HG03066 (cell line): ENCODE measurements around the gene ATIC.
"Not testable (repeated sequence)": the region's sequence is repeated elsewhere in the genome, so short reads cannot be mapped to it uniquely, and the experiment has no call there.

Experiments
- ATAC-seq: cut with Tn5 transposase; IDR thresholded peaks from one replicate; pipeline ENCODE4 v1.9.1; 2021; ENCODE audit warnings: low read depth; ENCODE audit not compliant: unreplicated experiment

ATIC gene

DNA sequence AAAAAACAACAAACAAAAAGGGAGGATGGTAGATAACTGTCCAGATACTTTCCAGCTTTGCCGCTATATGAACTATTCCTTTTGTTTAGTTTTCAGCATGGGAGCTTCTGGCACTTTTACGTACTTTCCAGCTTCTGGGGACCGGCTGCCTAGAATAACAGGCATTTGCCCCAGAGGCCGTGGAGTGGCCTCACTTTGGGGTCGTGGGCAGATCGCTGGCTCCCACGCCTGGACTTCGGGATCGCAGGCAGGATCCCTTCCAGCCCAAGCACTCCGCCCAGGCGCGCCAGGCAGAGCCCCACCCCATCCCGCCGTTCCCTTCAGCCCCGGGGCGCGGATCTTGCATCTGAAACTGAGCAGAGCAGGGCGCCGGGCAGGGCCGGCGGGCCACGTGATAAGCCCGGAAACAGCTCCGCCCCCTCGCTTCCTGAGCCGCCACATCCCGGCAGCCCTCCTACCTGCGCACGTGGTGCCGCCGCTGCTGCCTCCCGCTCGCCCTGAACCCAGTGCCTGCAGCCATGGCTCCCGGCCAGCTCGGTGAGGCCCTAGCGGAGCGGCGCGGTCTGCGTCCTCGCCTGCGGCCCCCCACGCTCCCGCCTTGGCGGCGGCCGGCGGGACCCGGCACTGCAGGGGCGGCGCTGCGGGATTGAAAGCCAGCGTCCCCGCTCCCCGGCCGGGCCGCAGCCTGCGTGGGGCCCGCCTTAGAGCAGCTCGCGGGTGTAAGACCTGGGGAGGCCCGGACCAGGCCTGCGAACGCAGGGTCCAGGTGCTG lies at the start of gene ATIC:
ATIC (plus strand) TSS at position 435 of the 772 bp plus-strand sequence; CDS start at position 519, 84 bp downstream.
- peak; percentile 98 for ATAC-seq

DNA sequence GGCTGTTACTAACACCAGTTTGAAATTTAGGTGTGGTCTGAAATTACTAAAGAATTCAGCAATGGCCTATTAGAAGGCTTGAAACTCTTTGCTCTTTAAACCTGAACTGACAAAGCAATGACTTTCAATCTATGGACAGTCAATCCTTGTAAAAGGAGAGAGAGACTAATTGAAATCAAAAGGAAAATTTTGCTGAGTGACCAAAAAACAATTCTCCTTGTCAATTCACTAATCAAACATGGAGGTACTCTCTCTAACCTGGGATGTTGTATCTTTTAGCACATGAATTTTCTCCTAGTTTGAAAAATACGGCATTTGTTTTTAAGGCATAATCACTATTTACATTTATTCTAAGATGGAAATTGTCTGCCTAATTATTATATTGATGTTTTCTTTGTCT lies 49.6 kb upstream of the ATIC start:
- no peak for ATAC-seq

DNA sequence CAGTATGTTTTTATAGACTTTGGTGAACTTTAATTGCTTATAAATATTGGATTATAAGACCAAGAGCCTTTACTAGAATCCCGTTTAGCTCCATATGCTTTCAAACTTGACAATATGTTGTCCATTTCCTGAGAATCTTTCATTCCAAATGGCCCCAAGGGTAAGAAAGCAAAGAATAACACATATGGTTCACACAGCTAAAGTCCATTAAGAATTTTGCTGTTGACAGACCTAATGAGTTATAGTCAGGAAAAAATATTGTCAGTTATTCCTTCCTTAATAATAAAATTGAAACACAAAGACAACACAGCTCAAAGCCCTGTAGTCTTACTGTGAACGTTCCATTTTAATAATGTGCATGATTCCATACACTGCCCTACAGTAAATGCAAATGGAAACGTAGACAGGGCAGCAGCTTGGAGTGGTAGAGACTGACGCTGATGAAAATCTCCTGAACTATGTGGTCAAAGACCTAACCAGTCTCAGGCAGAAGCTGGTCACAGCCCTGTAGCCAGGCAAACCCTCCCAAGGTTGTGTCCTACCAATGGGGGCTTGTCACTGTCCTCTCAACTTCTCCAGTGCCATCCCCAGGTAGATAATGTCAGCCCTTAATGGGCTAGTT lies 49.0 kb upstream of the ATIC start:
- no peak for ATAC-seq

DNA sequence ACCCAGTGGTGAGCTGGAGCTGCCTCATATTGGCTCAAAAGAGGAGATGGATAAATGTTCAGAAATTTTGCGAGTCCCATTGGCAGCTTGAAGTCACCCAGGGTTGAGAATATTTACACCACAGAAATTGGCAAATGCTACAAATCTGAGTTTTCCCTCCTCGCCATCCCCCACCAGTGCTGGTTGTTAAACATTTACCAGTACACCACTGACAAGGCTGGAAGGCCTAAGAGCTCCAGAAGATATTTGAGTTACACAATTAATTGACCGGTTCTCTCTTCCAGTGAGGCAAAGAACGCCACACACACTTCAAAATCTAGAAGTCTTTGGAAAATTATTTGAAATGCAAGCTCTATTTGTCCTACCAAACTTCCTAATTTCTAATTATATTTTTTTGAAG lies 47.5 kb upstream of the ATIC start:
- ATAC-seq, result no peak

DNA sequence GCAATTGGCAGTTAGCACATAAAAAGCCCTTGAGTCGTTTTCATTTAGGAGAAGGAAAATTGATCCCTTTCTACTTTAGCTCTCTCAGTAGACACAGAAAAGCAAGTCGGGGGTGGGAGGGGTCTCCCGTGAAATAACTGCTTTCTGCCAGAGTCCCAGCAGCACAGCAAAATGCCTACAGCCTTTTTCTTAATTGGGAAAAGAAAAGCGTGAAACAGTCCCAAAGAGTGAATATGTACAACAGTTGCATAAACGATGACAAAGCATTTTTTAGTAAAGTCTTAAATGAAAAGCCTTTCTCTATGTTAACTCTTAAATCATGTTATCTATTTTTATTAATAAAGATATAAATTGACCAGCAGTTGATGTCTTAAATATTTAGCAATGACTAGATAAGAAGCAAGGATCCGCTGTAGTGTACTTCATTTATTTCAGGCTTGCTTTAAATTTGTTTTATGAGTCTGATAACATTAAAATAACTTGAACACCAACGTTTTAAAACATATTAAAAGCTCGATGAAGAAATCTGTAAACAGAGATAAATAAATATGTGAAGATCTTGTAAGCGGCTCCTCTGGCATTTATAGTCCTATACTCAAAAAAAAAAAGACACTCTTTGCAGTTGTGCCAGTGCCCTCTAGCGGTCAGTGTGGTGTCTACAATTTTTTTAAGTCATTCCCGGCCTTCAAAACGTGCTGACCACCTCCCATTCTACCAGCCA lies 42.3 kb upstream of the ATIC start:
- ATAC-seq, result no peak

DNA sequence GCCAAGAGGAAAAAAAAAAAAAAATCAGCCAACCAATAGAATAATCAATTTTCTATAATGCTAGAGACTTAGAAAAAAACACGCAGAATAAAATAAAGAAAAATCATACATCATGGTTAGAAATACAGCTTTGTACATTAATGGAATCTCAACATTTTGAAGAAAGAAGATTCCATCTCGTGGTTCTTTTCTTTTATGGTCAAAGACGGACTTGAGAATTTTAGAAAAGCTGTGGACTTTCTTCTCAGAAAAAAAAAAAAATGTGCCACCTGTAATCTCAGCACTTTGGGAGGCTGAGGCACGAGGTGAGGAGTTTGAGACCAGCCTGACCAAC lies 41.8 kb upstream of the ATIC start:
- ATAC-seq, result no peak

DNA sequence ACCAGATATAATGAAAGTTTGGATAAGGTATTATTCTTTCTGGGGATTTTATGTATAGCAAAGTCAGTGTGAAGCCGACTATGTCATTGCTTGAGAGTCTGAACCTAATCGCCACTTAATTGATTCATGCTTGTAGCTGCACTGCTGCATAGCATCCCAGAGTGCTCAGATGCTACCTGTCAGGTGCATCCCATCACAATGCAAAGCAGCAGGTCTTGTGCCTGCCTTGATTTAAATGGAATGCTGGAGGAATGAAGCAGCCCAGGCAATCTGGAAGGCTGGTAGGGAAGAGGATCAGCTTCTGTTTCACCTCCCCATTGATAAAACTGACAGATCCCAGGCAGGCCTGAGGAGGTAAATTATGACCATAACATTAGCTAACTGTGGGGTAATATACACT lies 40.4 kb upstream of the ATIC start:
- no peak for ATAC-seq

DNA sequence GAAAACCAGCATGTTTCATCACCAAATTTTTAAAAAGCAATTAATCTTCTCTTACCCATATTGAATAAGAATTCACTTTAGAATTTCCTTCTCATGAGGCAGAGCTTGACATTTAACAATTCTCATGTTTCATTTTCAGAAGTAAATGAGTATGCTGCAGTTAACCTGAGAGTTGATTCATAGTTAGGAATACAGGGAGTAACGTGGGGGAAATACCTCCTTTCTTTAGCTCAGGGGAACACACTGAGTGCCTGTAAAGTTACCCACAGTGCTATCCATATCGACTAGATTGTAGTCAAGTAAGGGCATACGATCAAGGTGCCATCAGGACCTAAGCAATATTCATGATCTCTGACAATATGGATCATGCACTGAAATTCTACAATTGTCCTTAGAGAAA lies 38.9 kb upstream of the ATIC start:
- ATAC-seq, result no peak

DNA sequence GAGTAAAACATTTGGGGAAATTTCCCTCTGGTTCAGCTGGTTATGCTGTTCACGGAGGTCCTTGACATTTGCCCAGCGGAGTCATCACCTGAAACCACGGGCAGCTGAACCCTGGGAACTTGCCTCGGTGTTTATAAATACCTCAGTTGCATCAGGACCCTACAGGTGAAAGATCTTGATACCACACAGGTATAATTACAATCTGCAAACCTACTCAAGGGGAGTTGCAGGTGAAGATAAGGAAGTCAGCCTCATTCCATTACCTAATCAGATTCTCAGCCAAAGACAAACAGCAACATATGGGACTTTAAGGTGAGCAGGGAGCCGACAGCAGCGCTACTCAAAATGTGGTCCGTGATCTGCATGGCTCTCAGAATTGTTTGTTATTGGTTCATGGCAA lies 37.0 kb upstream of the ATIC start:
- ATAC-seq, result no peak

DNA sequence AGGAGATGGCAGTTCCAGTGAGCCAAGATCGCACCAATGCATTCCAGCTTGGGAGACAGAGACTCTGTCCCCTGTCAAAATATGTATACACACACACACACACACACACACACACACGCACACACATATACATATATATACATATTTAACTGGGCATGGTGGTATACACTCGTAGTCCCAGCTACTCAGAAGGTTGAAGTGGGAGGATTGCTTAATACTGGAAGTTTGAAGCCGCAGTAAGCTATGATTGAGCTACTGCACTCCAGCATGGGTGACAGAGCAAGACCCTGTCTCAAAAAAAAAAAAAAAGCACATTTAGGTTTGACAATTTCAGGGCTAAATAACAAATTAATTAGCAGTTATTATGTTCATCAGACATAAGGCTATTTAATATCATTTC lies 36.0 kb upstream of the ATIC start:
- ATAC-seq, result no peak

DNA sequence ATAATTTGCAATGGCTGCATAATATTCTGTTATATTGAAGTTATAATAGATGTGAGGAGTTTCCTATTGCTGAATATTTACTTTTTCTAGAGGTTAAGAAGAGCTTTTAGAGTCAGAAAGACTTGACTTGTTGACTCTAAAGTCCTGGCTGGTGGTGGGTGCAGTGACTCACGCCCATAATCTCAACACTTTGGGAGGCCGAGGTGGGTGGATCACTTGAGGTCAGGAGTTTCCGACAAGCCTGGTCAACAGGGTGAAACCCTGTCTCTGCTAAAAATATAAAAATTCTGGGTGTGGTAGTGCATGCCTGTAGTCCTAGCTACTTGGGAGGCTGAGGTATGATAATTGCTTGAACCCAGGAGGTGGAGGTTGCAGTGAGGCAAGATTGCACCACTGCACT lies 33.9 kb upstream of the ATIC start:
- ATAC-seq, result no peak

DNA sequence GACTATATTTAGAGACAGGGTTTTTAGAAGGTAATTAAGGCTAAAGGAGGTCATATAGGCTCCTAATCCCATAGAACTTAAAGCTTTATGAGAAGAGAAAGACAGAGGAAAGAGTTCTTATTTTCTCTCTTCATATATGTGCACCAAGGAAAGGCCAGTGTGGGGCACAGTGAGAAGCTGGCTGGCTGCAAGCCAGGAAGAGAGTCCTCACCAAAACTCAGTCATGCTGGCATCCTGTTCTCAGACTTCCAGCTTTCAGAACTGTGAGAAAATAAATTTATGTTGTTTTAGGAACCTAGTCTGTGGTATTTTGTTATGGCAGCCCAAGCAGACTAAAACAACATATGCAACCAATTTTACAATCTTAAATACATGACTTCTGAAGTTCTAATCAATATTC lies 31.5 kb upstream of the ATIC start:
- peak; percentile 50 for ATAC-seq

DNA sequence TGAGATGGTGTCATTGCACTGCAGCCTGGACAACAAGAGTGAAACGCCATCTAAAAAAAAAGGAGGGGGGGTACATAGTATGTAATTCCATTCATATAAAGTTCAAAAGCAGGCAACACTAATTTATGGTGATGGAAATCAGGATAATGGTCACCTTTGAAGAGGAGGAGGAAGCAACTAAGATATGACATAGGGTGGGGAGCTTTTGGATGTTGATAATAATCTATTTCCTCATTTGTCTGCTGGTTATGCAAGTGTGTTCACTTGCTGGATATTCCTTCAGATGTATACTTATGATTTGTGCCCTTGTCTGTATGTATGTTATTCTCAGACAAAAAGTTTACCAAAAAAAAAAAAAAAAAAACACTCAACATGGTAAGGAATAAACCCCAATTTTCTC lies 28.6 kb upstream of the ATIC start:
- ATAC-seq, result no peak

DNA sequence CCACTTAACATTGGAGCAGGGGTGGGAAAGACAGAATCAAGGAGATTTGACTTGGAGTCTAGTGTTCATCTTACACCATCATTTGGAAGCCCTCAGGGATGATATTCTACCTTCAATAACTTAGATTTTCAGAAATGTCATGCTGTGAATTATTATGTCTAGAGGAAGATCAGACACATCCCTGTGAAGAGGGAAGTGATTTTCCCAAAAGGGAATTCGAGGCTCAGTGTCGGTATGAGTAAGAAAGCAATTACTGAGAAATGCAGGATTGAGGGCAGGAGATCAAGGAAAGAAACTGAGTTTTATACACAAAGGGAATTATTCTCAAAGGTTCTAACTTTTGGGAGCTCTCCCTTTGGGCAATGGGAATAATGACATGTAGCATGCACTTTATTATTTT lies 25.6 kb upstream of the ATIC start:
- no peak for ATAC-seq

DNA sequence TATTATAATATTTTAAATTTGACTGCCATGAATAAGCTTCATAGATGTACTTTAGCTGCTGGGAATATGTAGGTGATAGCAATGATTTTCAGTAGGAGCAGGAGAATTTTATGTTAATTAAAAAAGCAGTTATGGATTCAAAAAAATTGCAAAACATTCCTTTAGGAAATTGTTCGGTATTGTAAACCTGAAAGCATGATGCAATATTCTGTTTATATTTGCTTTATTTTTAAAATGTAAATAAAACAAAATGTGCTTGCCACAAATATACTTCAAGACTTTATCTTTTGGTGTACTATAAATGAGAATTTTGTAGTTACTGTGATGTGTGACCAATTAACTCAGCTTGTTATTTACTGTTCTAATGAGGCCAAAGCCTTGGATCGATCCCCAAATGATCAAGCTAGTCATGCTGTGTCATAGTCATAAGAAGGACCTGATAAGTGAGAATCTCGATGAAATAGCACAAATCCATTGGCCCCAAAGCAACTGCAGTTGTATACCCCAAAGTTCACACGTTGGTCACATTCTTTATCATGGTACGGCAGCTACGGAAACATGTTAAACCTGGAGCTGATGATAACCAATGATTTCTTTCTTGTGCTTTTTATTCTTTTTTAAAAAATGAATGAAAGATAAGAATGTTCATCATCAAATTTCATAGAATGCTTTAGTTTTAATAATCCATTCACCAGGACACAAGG lies 23.6 kb upstream of the ATIC start:
- ATAC-seq, result no peak

DNA sequence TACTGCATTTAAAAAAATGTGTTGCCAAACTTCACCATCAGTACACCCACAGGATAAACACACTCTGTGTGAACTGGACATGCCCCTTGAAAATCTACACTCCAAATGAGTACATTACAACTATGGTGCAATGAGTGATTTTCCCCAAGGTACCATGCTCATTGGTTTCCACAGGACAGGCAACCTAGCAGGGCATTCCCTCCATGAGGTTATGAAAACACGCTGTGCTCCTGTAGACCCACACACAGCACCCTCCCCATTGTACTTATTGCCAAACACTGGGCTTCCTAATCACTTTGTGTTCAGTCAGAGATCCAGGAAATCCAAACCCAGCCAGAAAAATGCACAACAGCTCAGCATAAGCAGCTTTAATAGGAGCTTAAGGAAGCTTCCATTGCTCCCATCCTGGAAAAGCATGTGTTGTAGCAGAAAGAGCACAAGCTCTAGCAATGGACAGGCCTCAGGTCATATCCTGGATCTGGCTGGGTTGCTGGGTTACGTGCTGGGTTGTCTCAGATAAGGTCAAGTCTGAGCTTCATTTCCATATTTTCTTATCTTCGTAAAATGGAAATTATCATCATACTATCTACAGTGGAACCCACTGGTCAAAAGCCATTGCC lies 20.8 kb upstream of the ATIC start:
- ATAC-seq, result no peak

DNA sequence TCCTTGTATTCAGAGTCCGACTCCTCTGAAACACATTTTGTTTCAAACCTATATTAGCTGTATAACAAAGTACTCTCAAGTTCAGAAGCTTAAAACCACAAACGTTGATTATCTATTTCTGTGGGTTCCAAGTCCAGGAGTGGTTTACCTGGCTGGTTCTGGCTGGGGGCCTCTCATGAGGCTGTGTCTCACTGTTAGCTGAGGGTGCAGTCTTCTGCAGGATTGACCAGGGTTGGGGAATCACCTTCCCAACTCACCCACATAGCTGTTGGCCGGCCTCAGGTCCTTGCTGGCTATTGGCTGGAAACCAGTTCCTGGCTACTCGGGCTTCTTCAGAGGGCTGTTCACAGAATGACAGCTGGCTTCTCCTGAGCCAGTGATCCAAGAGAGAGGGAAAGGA lies 18.0 kb upstream of the ATIC start:
- ATAC-seq, result no peak

DNA sequence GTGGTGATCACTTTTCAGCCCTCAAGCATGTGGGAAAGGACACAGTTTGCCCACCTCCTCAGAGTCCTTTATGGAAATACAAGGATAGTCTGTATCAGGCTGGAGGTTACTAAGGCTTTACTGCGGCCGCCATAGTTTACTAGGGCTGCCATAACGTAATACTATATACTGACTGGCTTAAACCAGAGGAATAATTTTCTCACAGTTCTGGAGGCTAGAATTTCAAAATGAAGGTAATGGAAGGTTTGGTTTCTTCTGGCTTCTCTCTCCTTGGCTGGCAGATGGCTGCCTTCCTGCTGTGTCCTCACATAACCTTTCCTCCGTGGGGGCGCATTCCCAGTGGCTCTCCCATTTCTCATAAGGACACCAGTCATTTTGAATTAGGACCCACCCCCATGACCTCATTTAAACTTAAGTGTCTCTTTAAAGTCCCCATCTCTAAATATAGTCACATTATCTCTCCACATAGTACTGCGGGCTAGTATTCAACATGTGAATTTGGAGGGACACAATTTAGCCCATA lies 12.5 kb upstream of the ATIC start:
- no peak for ATAC-seq

DNA sequence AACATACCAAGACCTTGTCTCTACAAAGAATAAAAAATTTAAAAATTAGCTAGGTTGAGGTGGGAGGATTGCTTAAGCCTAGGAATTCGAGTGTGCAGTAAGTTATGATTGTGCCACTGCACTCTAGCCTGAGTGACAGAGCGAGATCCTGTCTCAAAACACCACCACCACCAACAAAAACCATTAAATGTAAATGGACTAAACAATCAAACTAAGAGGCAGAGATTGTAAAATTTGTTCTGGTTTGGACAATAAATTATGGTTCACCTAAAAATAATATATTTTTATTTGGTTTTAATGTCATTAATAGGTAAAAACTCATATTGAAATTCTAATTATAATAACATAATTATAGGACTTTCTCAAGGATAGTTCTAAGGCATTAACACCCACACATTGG lies 9.9 kb upstream of the ATIC start:
- no peak for ATAC-seq

DNA sequence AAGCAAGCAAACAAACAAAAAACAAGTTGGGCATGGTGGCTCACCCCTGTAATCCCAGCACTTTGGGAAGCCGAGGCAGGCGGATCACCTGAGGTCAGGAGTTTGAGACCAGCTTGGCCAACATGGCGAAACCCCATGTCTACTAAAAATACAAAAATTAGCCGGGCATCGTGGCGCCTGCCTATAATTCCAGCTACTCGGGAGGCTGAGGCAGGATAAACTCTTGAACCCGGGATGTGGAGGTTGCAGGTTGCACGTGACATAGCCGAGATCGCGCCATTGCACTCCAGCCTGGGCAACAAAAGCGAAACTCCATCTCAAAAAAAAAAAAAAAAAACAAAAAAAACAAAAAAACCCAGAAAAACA lies 617 bp upstream of the ATIC start:
- not testable (repeated sequence) for ATAC-seq

DNA sequence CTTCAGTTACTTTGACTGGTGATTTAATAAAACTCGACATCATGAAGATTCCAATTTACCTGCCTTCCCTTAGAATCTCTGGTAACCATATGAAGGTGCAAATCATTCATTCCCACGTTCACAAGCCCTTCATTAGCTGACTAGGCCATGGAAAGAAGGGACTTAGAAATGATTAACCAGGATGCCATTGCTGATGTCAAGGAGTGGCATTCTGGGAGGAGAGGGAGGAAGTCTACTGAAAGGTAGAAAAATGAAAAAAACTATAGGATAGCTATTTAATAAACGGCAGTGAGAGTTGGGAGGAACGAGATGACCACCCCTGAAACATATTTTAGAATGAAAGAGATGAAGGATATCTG lies 1.4 kb downstream of the ATIC start:
- ATAC-seq, result no peak
